LHCN-M2 (cell line): ENCODE measurements around the gene CCDC178. TPM values are rescaled to one million over a fixed set of nuclear protein-coding genes. Genes with fewer than 3 reads are reported as not detected.

Source experiments
- DNase-seq: peaks from one replicate; pipeline ENCODE4 v3.0.0-alpha.2; 2012; ENCODE audit warnings: low read depth
- total RNA-seq: library from RNA; depleted of rRNA; stranded (reverse); fragments of >200 nt; gene quantifications from 2 replicates; pipeline ENCODE4 v1.2.3, GENCODE V29; 2014

The CCDC178 gene
- total RNA-seq, 1 experiment from 2014 or later, result not detected

GRCh38 chr18:32918692-32919250, 521.8 kb downstream of the CCDC178 start:
- DNase-seq, result no peak

GRCh38 chr18:32915516-32915915, 525.0 kb downstream of the CCDC178 start:
- peak; percentile 54 for DNase-seq

- DNase-seq, result peak; percentile 84
Observed at GRCh38 chr18:32911660-32912284, 528.7 kb downstream of the CCDC178 start.

- DNase-seq, result no peak
Observed at GRCh38 chr18:32910694-32911296, 529.7 kb downstream of the CCDC178 start.

- no peak for DNase-seq
Observed at GRCh38 chr18:32909798-32910561, 530.5 kb downstream of the CCDC178 start.

GRCh38 chr18:32908424-32908805, 532.1 kb downstream of the CCDC178 start:
- DNase-seq, result no peak

- DNase-seq, result no peak
Observed at GRCh38 chr18:32907648-32908423, 532.7 kb downstream of the CCDC178 start.

GRCh38 chr18:32907311-32907585, 533.3 kb downstream of the CCDC178 start:
- DNase-seq, result no peak

GRCh38 chr18:32906506-32907310, 533.8 kb downstream of the CCDC178 start:
- DNase-seq, result no peak

- DNase-seq, result no peak
Observed at GRCh38 chr18:32905651-32906050, 534.9 kb downstream of the CCDC178 start.

GRCh38 chr18:32902568-32903330, 537.8 kb downstream of the CCDC178 start:
- DNase-seq, result no peak

- DNase-seq, result peak; percentile 48
Observed at GRCh38 chr18:32899819-32900218, 540.7 kb downstream of the CCDC178 start.

GRCh38 chr18:32896776-32897547, 543.6 kb downstream of the CCDC178 start:
- no peak for DNase-seq

- DNase-seq, result peak; percentile 28
Observed at GRCh38 chr18:32893915-32894314, 546.6 kb downstream of the CCDC178 start.

GRCh38 chr18:32891797-32892196, 548.7 kb downstream of the CCDC178 start:
- peak; percentile 26 for DNase-seq

- no peak for DNase-seq
Observed at GRCh38 chr18:32891130-32891529, 549.4 kb downstream of the CCDC178 start.

GRCh38 chr18:32889615-32890593, 550.6 kb downstream of the CCDC178 start:
- no peak for DNase-seq

- no peak for DNase-seq
Observed at GRCh38 chr18:32888306-32888705, 552.2 kb downstream of the CCDC178 start.
